GM23338 (cell line): ENCODE data around the gene SLC5A5. TPM values are rescaled to one million over a fixed set of nuclear protein-coding genes. Genes with fewer than 3 reads are reported as not detected.

Experiments
- ATAC-seq: fragments of 200-7000 bp; cut with Tn5 transposase; 3 replicates; pipeline ENCODE4 v1.9.1; 2020
- DNase-seq: peaks from one replicate; pipeline ENCODE4 v3.0.0-alpha.2; 2015; ENCODE audit warnings: low spot score
- H2AFZ ChIP-seq: fragments of 200-600 bp; sonication (generic); 2 replicates; pipeline ENCODE4 v1.8.0; 2016; ENCODE audit warnings: antibody characterized with exemption, mild to moderate bottlenecking, moderate library complexity
- H3F3A ChIP-seq: fragments of 200-600 bp; sonication (generic); replicated peaks from 2 replicates; pipeline ENCODE4 v1.8.0; 2017; ENCODE audit warnings: antibody characterized with exemption, mixed run types, low read depth
- H3K27ac ChIP-seq: fragments of 200-600 bp; sonication (generic); 2 replicates; pipeline ENCODE4 v1.6.1; 2016; ENCODE audit warnings: low read depth
- H3K27me3 ChIP-seq: fragments of 200-600 bp; sonication (generic); 2 replicates; pipeline ENCODE4 v1.8.0; 2016; ENCODE audit warnings: mild to moderate bottlenecking, mixed run types, moderate library complexity; ENCODE audit not compliant: insufficient read depth
- H3K36me3 ChIP-seq: fragments of 200-600 bp; sonication (generic); 2 replicates; pipeline ENCODE4 v1.8.0; 2016; ENCODE audit warnings: mild to moderate bottlenecking; ENCODE audit not compliant: insufficient read depth
- H3K4me1 ChIP-seq: fragments of 200-600 bp; sonication (generic); 2 replicates; pipeline ENCODE4 v1.8.0; 2016; ENCODE audit warnings: mild to moderate bottlenecking, moderate library complexity; ENCODE audit not compliant: insufficient read depth
- H3K4me2 ChIP-seq: fragments of 200-600 bp; sonication (generic); 2 replicates; pipeline ENCODE4 v1.7.1; 2017; ENCODE audit warnings: mixed run types
- H3K4me3 ChIP-seq: fragments of 200-600 bp; sonication (generic); 2 replicates; pipeline ENCODE4 v1.6.1; 2016; ENCODE audit warnings: mixed run types
- H3K79me2 ChIP-seq: fragments of 200-600 bp; sonication (generic); replicated peaks from 2 replicates; pipeline ENCODE4 v1.8.0; 2017; ENCODE audit warnings: mild to moderate bottlenecking; ENCODE audit not compliant: insufficient read depth
- H3K9me2 ChIP-seq: fragments of 200-600 bp; sonication (generic); 2 replicates; pipeline ENCODE4 v1.8.0; 2017; ENCODE audit not compliant: insufficient read depth
- H4K20me1 ChIP-seq: fragments of 200-600 bp; sonication (generic); replicated peaks from 2 replicates; pipeline ENCODE4 v1.8.0; 2017; ENCODE audit warnings: mild to moderate bottlenecking; ENCODE audit not compliant: insufficient read depth
- H3K27ac Mint-ChIP-seq: 2 replicates; pipeline ENCODE4 v1.8.0; 2020; ENCODE audit warnings: inconsistent platforms, mild to moderate bottlenecking, moderate library complexity, mixed read lengths
- H3K27me3 Mint-ChIP-seq: 3 replicates; pipeline ENCODE4 v1.8.0; 2022; ENCODE audit warnings: low read depth, mild to moderate bottlenecking, moderate library complexity, mixed read lengths, inconsistent platforms; ENCODE audit not compliant: insufficient read depth, poor library complexity
- H3K36me3 Mint-ChIP-seq: 3 replicates; pipeline ENCODE4 v1.8.0; 2021; ENCODE audit warnings: low read depth, mild to moderate bottlenecking, inconsistent platforms, moderate library complexity, mixed read lengths
- H3K4me1 Mint-ChIP-seq: 3 replicates; pipeline ENCODE4 v1.8.0; 2020; ENCODE audit warnings: mild to moderate bottlenecking, inconsistent platforms, mixed read lengths
- H3K4me3 Mint-ChIP-seq: 3 replicates; pipeline ENCODE4 v1.8.0; 2021; ENCODE audit warnings: moderate library complexity, mild to moderate bottlenecking, inconsistent platforms, mixed read lengths
- H3K9me3 Mint-ChIP-seq: 3 replicates; pipeline ENCODE4 v1.8.0; 2020; ENCODE audit warnings: moderate library complexity, mild to moderate bottlenecking, inconsistent platforms, mixed read lengths
- CREB1 ChIP-seq: fragments of 250-450 bp; sonication (Bioruptor Pico); IDR thresholded peaks from 2 replicates; pipeline ENCODE4 v1.5.0; 2020; ENCODE audit warnings: low read depth, mild to moderate bottlenecking, moderate library complexity
- ETS1 ChIP-seq: IDR thresholded peaks from 2 replicates; pipeline ENCODE4 v1.6.1; 2016; ENCODE audit warnings: antibody characterized with exemption
- EZH2 ChIP-seq: fragments of 200-600 bp; sonication (generic); IDR thresholded peaks from one replicate; pipeline ENCODE4 v1.8.0; 2017; ENCODE audit warnings: antibody characterized with exemption, mild to moderate bottlenecking, low read depth; ENCODE audit not compliant: unreplicated experiment
- EZH2phosphoT487 ChIP-seq: fragments of 200-600 bp; sonication (generic); IDR thresholded peaks from one replicate; pipeline ENCODE4 v1.8.1; 2018; ENCODE audit warnings: antibody characterized with exemption; ENCODE audit not compliant: unreplicated experiment
- JUNB ChIP-seq: IDR thresholded peaks from one replicate; pipeline ENCODE4 v1.6.1; 2016; ENCODE audit warnings: antibody characterized with exemption; ENCODE audit not compliant: unreplicated experiment
- NANOG ChIP-seq: IDR thresholded peaks from 2 replicates; pipeline ENCODE4 v1.6.1; 2016; ENCODE audit warnings: antibody characterized with exemption, borderline replicate concordance
- POLR2AphosphoS5 ChIP-seq: IDR thresholded peaks from 2 replicates; pipeline ENCODE4 v1.6.1; 2016; ENCODE audit warnings: antibody characterized with exemption, low read depth
- REST ChIP-seq: IDR thresholded peaks from one replicate; pipeline ENCODE4 v1.6.1; 2018; ENCODE audit warnings: antibody characterized with exemption; ENCODE audit not compliant: unreplicated experiment
- STAT1 ChIP-seq: IDR thresholded peaks from one replicate; pipeline ENCODE4 v1.6.1; 2016; ENCODE audit warnings: antibody characterized with exemption; ENCODE audit not compliant: unreplicated experiment
- ZNF114 ChIP-seq: fragments of 250-450 bp; sonication (Bioruptor Pico); IDR thresholded peaks from 2 replicates; pipeline ENCODE4 v1.5.0; 2020; ENCODE audit warnings: mild to moderate bottlenecking, moderate library complexity
- ZNF331 ChIP-seq: fragments of 250-450 bp; sonication (Bioruptor Pico); IDR thresholded peaks from 2 replicates; pipeline ENCODE4 v1.5.0; 2020; ENCODE audit warnings: low read depth, mild to moderate bottlenecking, moderate library complexity
- ZNF462 ChIP-seq: fragments of 250-450 bp; sonication (Bioruptor Pico); IDR thresholded peaks from 2 replicates; pipeline ENCODE4 v1.5.0; 2020; ENCODE audit warnings: mild to moderate bottlenecking, moderate library complexity
- polyA plus RNA-seq: library from polyadenylated mRNA; unstranded; fragments of >200 nt; fragmentation: Nextera tagmentation; extraction: Ambion mirVana; gene quantifications from 2 replicates; pipeline ENCODE4 v1.2.1, GENCODE V29; 2016
- total RNA-seq: library from RNA; depleted of rRNA; stranded (reverse); fragments of >200 nt; shearing (Covaris generic); gene quantifications from 2 replicates; pipeline ENCODE4 v1.2.3, GENCODE V29; 2014
- TF ChIP-seq, protein P1 (sequence below), 2 experiments: fragments of 200-600 bp in 1 of 2; sonication (generic) in 1 of 2; conservative IDR thresholded peaks; 2 replicates each; pipeline versions ENCODE4 v1.5.1 to v1.6.1; 2016 to 2017; ENCODE audit warnings: antibody characterized with exemption in 2 of 2, low read depth in 2 of 2, mild to moderate bottlenecking in 2 of 2, moderate library complexity in 1 of 2

The SLC5A5 gene
- total and polyA plus RNA-seq, 2 experiments from 2014 or later: 1.0 to 2.1 TPM

GRCh38 chr19:17841371-17841809 is 30.4 kb upstream of the SLC5A5 start:
- no peak for TF ChIP-seq POLR2AphosphoS5
- TF ChIP-seq ZNF462 (CRISPR knock-in tag): no peak
- TF ChIP-seq ZNF331: no peak
- no peak for TF ChIP-seq STAT1
- TF ChIP-seq, protein P1, sequence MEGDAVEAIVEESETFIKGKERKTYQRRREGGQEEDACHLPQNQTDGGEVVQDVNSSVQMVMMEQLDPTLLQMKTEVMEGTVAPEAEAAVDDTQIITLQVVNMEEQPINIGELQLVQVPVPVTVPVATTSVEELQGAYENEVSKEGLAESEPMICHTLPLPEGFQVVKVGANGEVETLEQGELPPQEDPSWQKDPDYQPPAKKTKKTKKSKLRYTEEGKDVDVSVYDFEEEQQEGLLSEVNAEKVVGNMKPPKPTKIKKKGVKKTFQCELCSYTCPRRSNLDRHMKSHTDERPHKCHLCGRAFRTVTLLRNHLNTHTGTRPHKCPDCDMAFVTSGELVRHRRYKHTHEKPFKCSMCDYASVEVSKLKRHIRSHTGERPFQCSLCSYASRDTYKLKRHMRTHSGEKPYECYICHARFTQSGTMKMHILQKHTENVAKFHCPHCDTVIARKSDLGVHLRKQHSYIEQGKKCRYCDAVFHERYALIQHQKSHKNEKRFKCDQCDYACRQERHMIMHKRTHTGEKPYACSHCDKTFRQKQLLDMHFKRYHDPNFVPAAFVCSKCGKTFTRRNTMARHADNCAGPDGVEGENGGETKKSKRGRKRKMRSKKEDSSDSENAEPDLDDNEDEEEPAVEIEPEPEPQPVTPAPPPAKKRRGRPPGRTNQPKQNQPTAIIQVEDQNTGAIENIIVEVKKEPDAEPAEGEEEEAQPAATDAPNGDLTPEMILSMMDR (conservative IDR thresholded peaks at IDR 0.05; ENCODE audit: low read depth in 2 of 2): no peak
- TF ChIP-seq ETS1: no peak
- no peak for TF ChIP-seq NANOG
- TF ChIP-seq EZH2phosphoT487: no peak
- TF ChIP-seq JUNB: no peak
- no peak for TF ChIP-seq EZH2
- no peak for TF ChIP-seq ZNF114 (CRISPR knock-in tag)
- no peak for TF ChIP-seq REST
- TF ChIP-seq CREB1 (CRISPR knock-in tag): no peak
- Histone ChIP-seq H3K36me3 (no peaks in the 10 kb centered on the region), H3K4me2 (peak overlapping the region; percentile 96), H3K27ac (no peak overlapping the region), H3K4me1 (no peaks in the 10 kb centered on the region; the same call in 1 of the 2 replicates), H3F3A (no peaks in the 10 kb centered on the region), H2AFZ (peak overlapping the region; percentile 98), H3K9me2 (no peaks in the 10 kb centered on the region), H4K20me1 (no peaks in the 10 kb centered on the region), H3K4me3 (peak overlapping the region; percentile 73), H3K79me2 (no peaks in the 10 kb centered on the region), H3K27me3 (0 out of 2 replicates have a peak, but pooled peaks cover 10% of the 10 kb centered on the region)
- no peaks in the 10 kb centered on the region for H3K36me3 Mint-ChIP-seq
- H3K4me3 Mint-ChIP-seq: peak overlapping the region; percentile 71
- ATAC-seq (peak; percentile 16), DNase-seq (no peak)
- no peak overlapping the region for H3K27ac Mint-ChIP-seq
- peaks cover 28% of the 10 kb centered on the region for H3K27me3 Mint-ChIP-seq
- peaks cover 11% of the 10 kb centered on the region for H3K4me1 Mint-ChIP-seq
- H3K9me3 Mint-ChIP-seq: no peaks in the 10 kb centered on the region
